HFFc6 (cell line): ENCODE data around the gene CPA2. TPM values are rescaled to one million over a fixed set of nuclear protein-coding genes. Genes with fewer than 3 reads are reported as not detected.

ENCODE experiments used
- DNase-seq: peaks from one replicate; pipeline ENCODE4 v3.0.0-alpha.2; 2018
- H3K27ac Mint-ChIP-seq: 2 replicates; pipeline ENCODE4 v1.8.0; 2020; ENCODE audit warnings: mild to moderate bottlenecking, mixed read lengths
- H3K27me3 Mint-ChIP-seq: 2 replicates; pipeline ENCODE4 v1.8.0; 2021; ENCODE audit warnings: mild to moderate bottlenecking, moderate library complexity, mixed read lengths; ENCODE audit not compliant: insufficient read depth
- H3K36me3 Mint-ChIP-seq: 2 replicates; pipeline ENCODE4 v1.8.0; 2021; ENCODE audit warnings: low read depth, mixed read lengths
- H3K4me1 Mint-ChIP-seq: 2 replicates; pipeline ENCODE4 v1.8.0; 2020; ENCODE audit warnings: low read depth, mixed read lengths
- H3K4me3 Mint-ChIP-seq: 2 replicates; pipeline ENCODE4 v1.8.0; 2020; ENCODE audit warnings: mild to moderate bottlenecking, moderate library complexity, mixed read lengths
- H3K9me3 Mint-ChIP-seq: 2 replicates; pipeline ENCODE4 v1.8.0; 2020; ENCODE audit warnings: mild to moderate bottlenecking, mixed read lengths
- CTCF ChIP-seq: fragments of 200-600 bp; sonication (generic); IDR thresholded peaks from 2 replicates; pipeline ENCODE4 v1.5.0; 2021; ENCODE audit warnings: antibody characterized with exemption, mild to moderate bottlenecking
- total RNA-seq, 6 experiments: library from RNA; stranded (reverse); fragmentation: NEBNext Ultra II Directional; extraction: Animal tissue kit (Norgen Biotek cat#: 25700); gene quantifications; 2 replicates in 1 of 6; 3 replicates in 5 of 6; pipeline ENCODE4 v1.2.3, GENCODE V29; 2021

CPA2 gene
- total RNA-seq, 6 experiments from 2014 or later: not detected

DNA sequence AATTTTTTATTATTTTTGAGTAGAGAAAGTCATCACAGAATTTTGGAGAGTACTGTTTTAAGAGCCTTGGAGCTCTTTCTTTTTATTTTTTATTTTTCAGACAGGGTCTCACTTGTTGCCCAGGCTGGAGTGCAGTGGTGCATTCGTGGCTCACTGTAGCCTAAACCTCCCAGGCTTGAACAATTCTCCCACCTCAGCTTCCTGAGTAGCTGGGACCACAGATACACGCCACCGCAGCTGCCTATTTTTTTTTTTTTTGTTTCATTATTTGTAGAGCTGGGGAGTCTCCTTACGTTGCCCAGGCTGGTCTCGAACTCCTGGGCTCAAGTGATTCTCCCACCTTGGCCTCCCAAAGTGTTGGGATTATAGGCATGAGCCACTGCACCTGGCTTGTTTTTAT, 36.9 kb downstream of the CPA2 start:
- no peak for DNase-seq

DNA sequence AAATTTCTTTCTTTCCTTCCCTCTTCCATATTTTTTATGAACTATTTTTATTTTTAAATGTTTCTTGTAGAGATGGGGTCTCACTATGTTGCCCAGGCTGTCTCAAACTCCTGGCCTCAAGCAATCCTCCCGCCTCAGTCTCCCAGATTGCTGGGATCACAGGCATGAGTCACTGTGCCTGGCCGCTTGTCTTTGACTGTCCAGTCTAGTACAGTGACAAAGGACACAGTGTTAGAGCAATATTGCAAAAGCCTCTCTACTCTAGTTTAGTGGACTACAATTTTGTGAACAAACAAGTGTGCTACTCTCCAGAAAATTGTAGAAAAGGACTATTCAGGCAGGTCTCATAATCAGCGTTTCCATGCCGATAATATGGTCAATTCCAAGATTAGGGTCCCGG, 37.3 kb downstream of the CPA2 start:
- no peak overlapping the region for H3K27ac Mint-ChIP-seq
- H3K9me3 Mint-ChIP-seq: no peaks in the 10 kb centered on the region
- peaks cover 37% of the 10 kb centered on the region for H3K27me3 Mint-ChIP-seq
- TF ChIP-seq CTCF: no peak
- H3K4me1 Mint-ChIP-seq: no peaks in the 10 kb centered on the region
- no peak overlapping the region for H3K4me3 Mint-ChIP-seq
- H3K36me3 Mint-ChIP-seq: peaks cover 14% of the 10 kb centered on the region
- no peak for DNase-seq

More for the DNA sequence above, 36.9 kb downstream of the CPA2 start:
- Mint-ChIP-seq H3K9me3 (no peaks in the 10 kb centered on the region), H3K4me1 (no peaks in the 10 kb centered on the region), H3K36me3 (peaks cover 14% of the 10 kb centered on the region), H3K27ac (no peak overlapping the region), H3K27me3 (peaks cover 40% of the 10 kb centered on the region), H3K4me3 (no peak overlapping the region)
- no peak for TF ChIP-seq CTCF

GRCh38 chr7:130304878-130305277, 38.2 kb downstream of the CPA2 start:
- H3K27me3 Mint-ChIP-seq: peaks cover 36% of the 10 kb centered on the region
- H3K4me1 Mint-ChIP-seq: no peaks in the 10 kb centered on the region
- no peak overlapping the region for H3K4me3 Mint-ChIP-seq
- TF ChIP-seq CTCF: no peak
- H3K9me3 Mint-ChIP-seq: no peaks in the 10 kb centered on the region
- no peak overlapping the region for H3K27ac Mint-ChIP-seq
- DNase-seq: no peak
- H3K36me3 Mint-ChIP-seq: peaks cover 12% of the 10 kb centered on the region

DNA sequence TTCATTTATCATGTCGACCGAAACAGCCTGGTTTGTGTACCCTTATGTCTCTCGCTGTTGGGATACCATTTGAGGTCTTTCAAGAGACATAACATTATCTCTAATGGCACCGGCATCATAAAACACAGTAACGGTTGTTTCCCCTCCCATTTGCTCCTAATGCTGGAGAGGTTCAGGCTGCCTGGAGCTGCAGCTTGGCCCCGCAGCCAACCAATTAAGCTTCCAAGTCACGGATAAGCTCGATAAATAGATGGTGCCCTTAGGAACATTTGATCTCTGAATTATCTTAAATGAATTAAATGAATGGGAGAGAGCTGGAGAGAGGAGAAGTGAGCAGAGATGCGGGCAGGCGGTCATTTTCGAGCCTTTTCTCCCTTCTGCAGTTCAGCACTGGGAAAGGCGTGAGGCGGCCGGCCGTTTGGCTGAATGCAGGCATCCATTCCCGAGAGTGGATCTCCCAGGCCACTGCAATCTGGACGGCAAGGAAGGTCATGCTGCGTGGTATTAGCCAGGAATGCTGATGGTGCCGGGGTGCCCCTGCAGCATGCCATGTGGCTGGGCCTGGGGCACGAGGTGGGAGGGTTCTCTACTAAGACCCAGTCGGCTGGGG, 38.9 kb downstream of the CPA2 start:
- Mint-ChIP-seq H3K9me3 (no peaks in the 10 kb centered on the region), H3K4me1 (no peaks in the 10 kb centered on the region), H3K36me3 (peaks cover 7% of the 10 kb centered on the region), H3K27me3 (peaks cover 31% of the 10 kb centered on the region), H3K4me3 (no peak overlapping the region), H3K27ac (no peak overlapping the region)
- DNase-seq: no peak
- no peak for TF ChIP-seq CTCF

GRCh38 chr7:130309986-130310385, 43.3 kb downstream of the CPA2 start:
- no peak for TF ChIP-seq CTCF
- no peaks in the 10 kb centered on the region for H3K9me3 Mint-ChIP-seq

More at GRCh38 chr7:130309986-130310385, 43.3 kb downstream of the CPA2 start:
- Mint-ChIP-seq H3K4me1 (no peaks in the 10 kb centered on the region), H3K27me3 (peaks cover 22% of the 10 kb centered on the region), H3K4me3 (no peak overlapping the region), H3K27ac (no peak overlapping the region), H3K36me3 (no peaks in the 10 kb centered on the region)
- no peak for DNase-seq
